Amniotic epithelial cell (primary cell): ENCODE data around the gene HCCS.

Experiments
- DNase-seq: peaks from one replicate; pipeline ENCODE4 v3.0.0-alpha.2; 2010; ENCODE audit warnings: low read depth

Gene HCCS

GRCh38 chrX:11111037-11111851 is at the start of gene HCCS:
HCCS (plus strand) TSS chrX:11111332; CDS start chrX:11112061, 729 bp downstream.
- peak; percentile 70 for DNase-seq

- DNase-seq: no peak
Measured at GRCh38 chrX:11064276-11064675, 46.9 kb upstream of the HCCS start.

GRCh38 chrX:11064851-11065600 is 46.1 kb upstream of the HCCS start:
- peak; percentile 66 for DNase-seq

DNA sequence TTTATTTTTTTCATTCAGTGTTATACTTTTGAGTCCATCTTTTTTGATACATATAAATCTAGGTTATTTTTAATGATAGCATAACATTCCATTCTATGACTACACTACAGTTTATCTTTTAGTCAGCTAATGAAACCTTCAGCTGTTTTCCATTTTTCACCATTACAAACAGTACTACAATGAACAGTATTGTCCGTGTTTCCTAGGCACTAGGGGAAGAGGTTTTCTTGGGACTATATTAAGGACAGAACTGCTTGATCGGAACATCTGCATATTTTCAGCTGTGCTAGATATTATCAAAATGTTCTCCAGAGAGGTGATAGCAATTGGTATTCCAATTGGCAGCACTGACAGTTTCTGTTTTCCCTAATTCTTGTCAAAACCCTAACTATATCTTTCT is 44.3 kb upstream of the HCCS start:
- no peak for DNase-seq

DNA sequence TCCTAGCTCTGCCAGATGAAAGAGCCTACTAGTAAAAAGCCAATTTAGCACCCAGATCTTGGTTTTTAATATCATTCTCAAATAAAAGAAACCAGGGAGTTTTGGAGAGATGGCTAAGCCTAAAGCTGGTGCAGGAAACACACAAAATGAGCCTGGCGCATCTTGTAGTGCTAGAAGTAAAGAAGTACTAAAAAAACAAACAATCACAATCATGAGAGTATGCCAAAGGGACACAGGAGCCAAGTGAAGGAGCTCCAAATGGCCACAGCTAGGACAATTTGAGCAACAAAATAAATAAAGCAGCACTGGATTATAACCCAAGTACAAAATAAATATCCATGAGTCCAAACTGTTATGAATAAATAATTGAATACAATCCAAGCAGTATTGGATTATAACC is 37.8 kb upstream of the HCCS start:
- DNase-seq: no peak

GRCh38 chrX:11080741-11081305 is 30.3 kb upstream of the HCCS start:
- no peak for DNase-seq

DNA sequence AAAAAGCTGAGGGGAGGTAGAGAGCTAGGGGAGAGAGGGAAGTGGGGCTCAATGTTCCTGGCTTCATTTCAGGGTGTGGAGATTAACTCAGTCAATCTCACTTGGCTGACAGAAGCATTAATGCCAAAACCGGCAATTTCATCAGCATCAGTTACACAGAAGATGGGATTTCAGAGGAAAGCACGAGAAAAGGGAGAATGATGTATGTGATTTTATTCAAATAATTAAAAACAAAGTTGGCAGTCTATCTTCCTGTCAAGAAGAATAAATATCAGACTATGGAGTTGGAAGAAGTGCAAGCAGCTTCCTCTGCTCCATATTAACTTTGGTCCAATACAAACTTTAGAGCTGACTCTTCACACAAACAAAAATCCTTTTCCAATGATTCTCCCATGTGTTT is 29.6 kb upstream of the HCCS start:
- no peak for DNase-seq

GRCh38 chrX:11085305-11085704 is 25.8 kb upstream of the HCCS start:
- DNase-seq: no peak

DNA sequence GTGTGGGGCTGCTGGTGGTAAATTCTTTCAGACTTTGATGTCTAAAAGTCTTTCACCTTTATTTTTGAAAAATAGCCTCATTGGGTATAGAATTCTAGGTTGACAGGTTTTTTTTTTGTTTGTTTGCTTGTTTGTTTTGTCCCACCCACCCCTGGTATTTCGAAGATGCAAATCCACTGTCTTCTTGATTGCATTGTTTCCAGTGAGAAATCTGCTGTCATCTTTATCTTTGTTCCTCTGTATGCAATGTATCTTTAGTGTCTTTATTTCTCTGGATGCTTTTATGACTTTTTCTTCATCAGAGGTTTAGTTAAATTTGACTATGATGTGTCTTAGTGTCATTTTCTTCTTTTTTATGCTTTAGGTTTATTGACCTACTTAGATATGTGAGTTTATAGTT is 21.3 kb upstream of the HCCS start:
- DNase-seq: peak; percentile 5

GRCh38 chrX:11097933-11098332 is 13.2 kb upstream of the HCCS start:
- DNase-seq: no peak

- no peak for DNase-seq
Measured at GRCh38 chrX:11099465-11099864, 11.7 kb upstream of the HCCS start.

DNA sequence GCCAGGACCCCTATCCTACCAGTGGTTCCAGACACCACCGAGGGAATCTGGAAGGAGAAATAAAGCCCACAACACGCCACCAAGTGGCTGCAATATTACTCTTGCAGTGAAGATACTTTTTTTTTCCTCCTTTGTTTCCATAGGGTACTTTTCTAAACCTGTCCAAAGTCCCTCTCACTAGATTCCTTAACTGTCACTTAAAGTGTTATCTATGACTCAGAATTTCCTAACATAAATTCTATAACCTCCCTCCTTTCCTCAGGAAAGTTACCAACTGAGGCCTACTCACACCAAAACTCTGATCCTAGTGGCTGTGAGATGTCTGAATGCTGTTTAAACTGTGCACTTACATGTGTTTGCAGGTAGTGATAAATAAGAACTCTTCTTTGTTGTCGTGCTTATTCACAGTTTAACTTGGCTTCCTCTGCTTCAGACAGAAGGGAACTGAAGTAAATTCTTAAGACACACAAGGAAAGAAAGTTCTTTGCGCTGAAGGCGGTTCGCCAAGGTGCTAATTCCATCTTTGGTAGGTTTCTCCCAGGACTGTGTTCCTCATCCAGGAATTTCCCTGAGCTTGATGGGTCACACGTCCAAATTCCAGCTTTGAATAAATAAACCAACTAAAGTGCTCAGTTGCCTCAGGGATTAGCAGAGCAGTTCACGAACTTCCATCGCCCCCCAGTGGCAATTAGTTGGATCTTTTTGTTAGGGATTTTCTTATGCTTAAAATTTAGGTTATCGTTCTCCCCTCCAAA is 10.7 kb upstream of the HCCS start:
- DNase-seq: peak; percentile 56

GRCh38 chrX:11103006-11103405 is 8.1 kb upstream of the HCCS start:
- no peak for DNase-seq

GRCh38 chrX:11103751-11104150 is 7.4 kb upstream of the HCCS start:
- DNase-seq: no peak

GRCh38 chrX:11105080-11105479 is 6.1 kb upstream of the HCCS start:
- peak; percentile 46 for DNase-seq

DNA sequence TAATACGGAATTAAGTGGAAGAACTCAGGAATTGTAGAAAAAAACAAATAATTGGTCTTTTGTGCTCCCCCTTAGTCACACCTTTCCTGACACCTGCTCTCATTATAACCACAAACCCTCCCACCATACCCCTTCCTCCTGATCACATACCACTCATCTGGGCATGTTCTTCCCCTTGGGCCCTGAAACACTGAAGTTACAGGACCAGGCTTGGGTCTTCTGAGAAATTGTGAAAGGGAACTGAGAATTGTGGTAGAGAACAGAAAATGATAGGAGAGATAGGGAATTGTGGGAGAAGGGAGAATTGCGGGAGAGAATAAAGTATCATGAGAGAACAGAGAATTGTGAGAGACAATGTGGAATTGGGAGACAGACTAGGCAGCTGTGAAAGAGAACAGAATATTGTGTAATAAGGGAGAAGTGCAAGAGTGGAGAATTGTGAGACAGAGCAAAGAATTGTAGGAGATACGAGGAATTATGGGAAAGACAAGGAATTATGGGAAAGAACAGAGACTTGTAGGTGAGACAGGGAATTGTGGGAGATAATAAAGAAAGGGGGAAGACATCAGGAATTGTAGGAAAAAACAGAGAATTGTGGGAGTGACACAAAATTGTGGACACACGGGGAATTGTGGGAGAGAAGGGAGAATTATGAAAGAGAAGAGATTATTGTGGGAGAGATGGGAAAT is 2.7 kb upstream of the HCCS start:
- DNase-seq: no peak

GRCh38 chrX:11109968-11110367 is 1.2 kb upstream of the HCCS start:
- DNase-seq: no peak

DNA sequence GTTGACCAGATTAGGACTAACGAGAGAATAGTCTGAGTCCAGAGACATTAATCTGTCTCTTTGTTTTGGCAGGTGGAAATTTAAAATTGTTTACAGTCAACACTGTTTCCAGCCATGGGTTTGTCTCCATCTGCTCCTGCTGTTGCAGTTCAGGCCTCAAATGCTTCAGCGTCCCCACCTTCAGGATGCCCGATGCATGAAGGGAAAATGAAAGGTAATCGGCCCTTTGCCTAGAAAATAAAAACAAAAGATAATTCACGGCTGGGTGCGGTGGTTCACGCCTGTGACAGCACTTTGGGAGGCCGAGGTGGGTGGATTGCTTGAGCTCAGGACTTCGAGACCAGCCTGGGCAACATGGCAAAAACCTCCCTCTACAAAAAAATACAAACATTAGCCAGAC is 815 bp downstream of the HCCS start:
- no peak for DNase-seq

DNA sequence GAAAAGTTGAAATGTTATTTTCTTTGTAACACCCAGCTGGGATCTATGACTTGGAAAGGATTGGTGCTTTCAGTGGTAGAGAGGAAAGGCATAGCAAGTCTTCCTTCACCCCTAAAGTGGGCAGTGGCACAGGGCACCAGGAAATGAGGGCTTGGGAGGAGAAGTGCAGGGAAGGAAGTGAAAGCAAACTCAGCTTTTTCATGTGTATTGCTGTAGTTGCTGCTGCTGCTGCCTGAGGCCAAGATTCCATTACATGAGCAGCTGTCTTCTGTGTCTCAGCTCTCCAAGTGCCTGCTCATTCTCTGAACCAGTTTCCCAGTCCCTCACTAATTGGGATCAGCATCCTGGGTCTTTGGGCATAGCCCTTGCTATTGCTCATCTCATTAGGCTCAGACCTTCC is 2.6 kb downstream of the HCCS start:
- DNase-seq: no peak

- DNase-seq: no peak
Measured at GRCh38 chrX:11117745-11118144, 6.6 kb downstream of the HCCS start.

- DNase-seq: no peak
Measured at GRCh38 chrX:11119313-11119943, 8.3 kb downstream of the HCCS start.
